ENCODE data around the gene WFDC2. TPM values are rescaled to one million over a fixed set of nuclear protein-coding genes. Genes with fewer than 3 reads are reported as not detected.
A peak's percentile ranks its signal among the peaks of the same experiment; 100 is the strongest.
"Not testable (repeated sequence)": the region's sequence is repeated elsewhere in the genome, so short reads cannot be mapped to it uniquely, and the experiment has no call there.

Gene WFDC2
- total and polyA plus RNA-seq, 4 experiments from 2014 or later, result 0.73 to 1.6 TPM; not detected in 2

DNA sequence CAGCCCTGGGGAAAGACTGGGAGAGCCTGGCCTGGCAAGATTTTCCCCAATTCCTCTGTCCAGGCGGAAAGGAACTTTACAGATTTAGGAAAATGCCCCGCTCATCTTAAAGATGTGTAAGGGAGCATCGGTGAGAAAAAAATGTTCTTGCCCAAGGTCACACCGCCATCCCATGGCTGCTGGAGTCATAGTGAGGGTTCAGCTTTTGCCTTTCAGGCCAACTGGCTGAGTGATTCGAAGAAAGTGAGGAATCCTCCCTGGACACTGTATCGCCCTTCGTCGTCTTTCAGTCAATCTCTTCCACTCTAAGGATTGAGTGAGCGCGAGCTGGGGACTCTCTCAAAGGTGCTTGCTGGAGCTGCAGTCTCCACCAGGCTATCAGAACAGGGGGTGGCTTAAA is 1.4 kb downstream of the WFDC2 start:
- H3K4me3 ChIP-seq (ENCODE audit: low read length in 2 of 2), result no peak overlapping the region
- peaks cover 44 to 54% of the 10 kb centered on the region in 2 donors for H3K27me3 Mint-ChIP-seq
- H3K36me3 ChIP-seq (ENCODE audit: insufficient read depth, low read length), result no peaks in the 10 kb centered on the region
- H3K27ac Mint-ChIP-seq, result no peak overlapping the region
- peaks cover 31% of the 10 kb centered on the region for H3K27me3 ChIP-seq (ENCODE audit: insufficient read depth, low read length)
- peaks cover 13% of the 10 kb centered on the region for H3K4me1 ChIP-seq (ENCODE audit: insufficient read depth, low read length)
- no peaks in the 10 kb centered on the region for H3K9me3 ChIP-seq (ENCODE audit: control insufficient read depth in 1 of 2, low read length in 2 of 2)
- peak overlapping the region; percentile 27 to 74 (median 58) for H3K4me3 Mint-ChIP-seq
- no peaks in the 10 kb centered on the region for H3K36me3 Mint-ChIP-seq
- H3K27ac ChIP-seq (ENCODE audit: low read depth, low read length), result no peak overlapping the region
- no peaks in the 10 kb centered on the region for H3K9me3 Mint-ChIP-seq
- peaks cover 0 to 7% (median 3%) of the 10 kb centered on the region in 4 donors for H3K4me1 Mint-ChIP-seq
- ChIA-PET CTCF (ENCODE audit: partially characterized antibody) (no interaction called here), POLR2A (ENCODE audit: partially characterized antibody) (no interaction called here)
- intact Hi-C loops (cut with micrococcal nuclease), result no loop called here
- no peak for DNase-seq

- H3K27ac Mint-ChIP-seq; H3K9me3 ChIP-seq (ENCODE audit: control insufficient read depth in 1 of 2, low read length in 2 of 2); H3K4me3 ChIP-seq (ENCODE audit: low read length in 2 of 2); H3K9me3 Mint-ChIP-seq; H3K36me3 ChIP-seq (ENCODE audit: insufficient read depth, low read length); POLR2A ChIA-PET (ENCODE audit: partially characterized antibody); H3K36me3 Mint-ChIP-seq; H3K4me1 Mint-ChIP-seq; intact Hi-C loops (cut with micrococcal nuclease); DNase-seq; H3K27ac ChIP-seq (ENCODE audit: low read depth, low read length); CTCF ChIA-PET (ENCODE audit: partially characterized antibody): not testable (repeated sequence)
- H3K4me3 Mint-ChIP-seq, result peak overlapping the region in 1 of 8 donors; percentile 20
- peaks cover 13% of the 10 kb centered on the region for H3K4me1 ChIP-seq (ENCODE audit: insufficient read depth, low read length)
- peaks cover 40 to 49% of the 10 kb centered on the region in 2 donors for H3K27me3 Mint-ChIP-seq
- peaks cover 31% of the 10 kb centered on the region for H3K27me3 ChIP-seq (ENCODE audit: insufficient read depth, low read length)
These were observed 2.7 kb downstream of the WFDC2 start for GRCh38 chr20:45472286-45472685.

DNA sequence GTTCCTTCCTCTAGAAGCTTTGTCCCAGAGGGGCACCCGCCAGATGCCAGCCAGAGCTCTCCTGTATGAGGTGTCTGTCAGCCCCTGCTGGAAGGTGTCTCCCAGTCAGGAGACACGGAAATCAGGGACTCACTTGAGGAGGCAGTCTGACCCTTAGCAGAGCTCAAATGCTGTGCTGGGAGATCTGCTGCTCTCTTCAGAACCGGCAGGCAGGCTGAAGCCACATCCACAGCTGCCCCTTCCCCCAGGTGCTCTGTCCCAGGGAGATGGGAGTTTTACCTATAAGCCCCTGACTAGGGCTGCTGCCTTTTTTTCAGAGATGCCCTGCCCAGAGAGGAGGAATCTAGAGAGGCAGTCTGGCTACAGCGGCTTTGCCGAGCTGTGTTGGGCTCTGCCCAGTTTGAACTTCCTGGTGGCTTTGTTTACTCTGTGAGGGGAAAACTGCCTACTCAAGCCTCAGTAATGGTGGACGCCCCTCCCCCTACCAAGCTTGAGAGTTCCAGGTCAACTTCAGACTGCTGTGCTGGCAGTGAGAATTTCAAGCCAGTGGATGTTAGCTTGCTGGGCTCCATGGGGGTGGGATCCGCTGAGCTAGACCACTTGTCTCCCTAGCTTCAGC is 8.1 kb downstream of the WFDC2 start:
- H3K36me3 Mint-ChIP-seq; H3K4me1 ChIP-seq (ENCODE audit: insufficient read depth, low read length); intact Hi-C loops (cut with micrococcal nuclease); H3K27ac ChIP-seq (ENCODE audit: low read depth, low read length); DNase-seq; H3K9me3 ChIP-seq (ENCODE audit: control insufficient read depth in 1 of 2, low read length in 2 of 2); H3K27ac Mint-ChIP-seq; H3K36me3 ChIP-seq (ENCODE audit: insufficient read depth, low read length); H3K27me3 ChIP-seq (ENCODE audit: insufficient read depth, low read length); H3K4me1 Mint-ChIP-seq; POLR2A ChIA-PET (ENCODE audit: partially characterized antibody); H3K9me3 Mint-ChIP-seq; H3K4me3 Mint-ChIP-seq; CTCF ChIA-PET (ENCODE audit: partially characterized antibody); H3K4me3 ChIP-seq (ENCODE audit: low read length in 2 of 2): not testable (repeated sequence)
- H3K27me3 Mint-ChIP-seq, result peaks cover 37 to 45% of the 10 kb centered on the region in 2 donors

GRCh38 chr20:45479822-45480221 is 10.3 kb downstream of the WFDC2 start:
- Histone ChIP-seq H3K36me3 (ENCODE audit: insufficient read depth, low read length) (no peaks in the 10 kb centered on the region), H3K27ac (ENCODE audit: low read depth, low read length) (no peak overlapping the region), H3K4me3 (ENCODE audit: low read length in 2 of 2) (no peak overlapping the region), H3K27me3 (ENCODE audit: insufficient read depth, low read length) (peaks cover 5% of the 10 kb centered on the region), H3K4me1 (ENCODE audit: insufficient read depth, low read length) (no peaks in the 10 kb centered on the region), H3K9me3 (ENCODE audit: control insufficient read depth in 1 of 2, low read length in 2 of 2) (no peaks in the 10 kb centered on the region)
- ChIA-PET CTCF (ENCODE audit: partially characterized antibody) (interaction anchor here (0.6 to 1.1 kb wide), 2 partner anchors 117 to 157 kb away, joined by 3 to 4 read pairs; partner anchors contain the start of gene SYS1), POLR2A (ENCODE audit: partially characterized antibody) (no interaction called here)
- intact Hi-C loops (cut with micrococcal nuclease), result no loop called here
- H3K36me3 Mint-ChIP-seq, result peaks cover 0 to 3% of the 10 kb centered on the region in 2 donors
- DNase-seq, result no peak
- H3K27me3 Mint-ChIP-seq, result peaks cover 34 to 50% of the 10 kb centered on the region in 2 donors
- H3K9me3 Mint-ChIP-seq, result peaks cover 0 to 6% (median 0%) of the 10 kb centered on the region in 8 donors
- H3K4me1 Mint-ChIP-seq, result no peaks in the 10 kb centered on the region
- no peak overlapping the region for H3K27ac Mint-ChIP-seq
- no peak overlapping the region for H3K4me3 Mint-ChIP-seq

- H3K4me3 Mint-ChIP-seq, result no peak overlapping the region
- peaks cover 0 to 3% of the 10 kb centered on the region in 2 donors for H3K36me3 Mint-ChIP-seq
- DNase-seq, result no peak
- H3K27ac Mint-ChIP-seq, result no peak overlapping the region
- Histone ChIP-seq H3K27ac (ENCODE audit: low read depth, low read length) (no peak overlapping the region), H3K36me3 (ENCODE audit: insufficient read depth, low read length) (no peaks in the 10 kb centered on the region), H3K9me3 (ENCODE audit: control insufficient read depth in 1 of 2, low read length in 2 of 2) (no peaks in the 10 kb centered on the region), H3K27me3 (ENCODE audit: insufficient read depth, low read length) (peaks cover 7% of the 10 kb centered on the region), H3K4me3 (ENCODE audit: low read length in 2 of 2) (no peak overlapping the region), H3K4me1 (ENCODE audit: insufficient read depth, low read length) (no peaks in the 10 kb centered on the region)
- intact Hi-C loops (cut with micrococcal nuclease), result no loop called here
- ChIA-PET CTCF (ENCODE audit: partially characterized antibody) (interaction anchor here (1.3 kb wide), 1 partner anchor 18 kb away, joined by 4 read pairs; no protein-coding TSS in a partner anchor), POLR2A (ENCODE audit: partially characterized antibody) (no interaction called here)
- no peaks in the 10 kb centered on the region for H3K9me3 Mint-ChIP-seq
- H3K27me3 Mint-ChIP-seq, result peaks cover 33 to 56% of the 10 kb centered on the region in 2 donors
- H3K4me1 Mint-ChIP-seq, result no peaks in the 10 kb centered on the region
These were observed 15.1 kb downstream of the WFDC2 start for GRCh38 chr20:45484676-45485075.

DNA sequence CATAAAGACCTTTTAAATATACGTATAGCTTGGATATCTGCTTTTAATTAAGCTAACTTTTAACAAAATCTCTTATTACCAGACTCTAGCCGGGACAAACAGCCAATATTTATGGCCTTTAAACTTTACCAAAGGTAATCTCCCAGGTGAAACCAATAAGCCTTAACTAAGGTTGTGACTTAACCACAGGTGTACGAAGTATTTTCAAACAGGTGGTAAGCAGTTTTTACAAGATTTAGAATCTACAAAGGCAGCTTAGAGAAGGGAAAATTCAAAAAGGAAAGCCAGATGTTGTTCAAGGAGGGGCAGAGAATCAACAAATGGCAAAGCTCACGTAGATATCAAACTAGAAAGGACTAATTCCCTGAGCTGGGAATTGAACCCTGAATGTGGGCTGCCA is 15.8 kb downstream of the WFDC2 start:
- H3K4me1 Mint-ChIP-seq, result no peaks in the 10 kb centered on the region
- peaks cover 28 to 52% of the 10 kb centered on the region in 2 donors for H3K27me3 Mint-ChIP-seq
- intact Hi-C loops (cut with micrococcal nuclease), result no loop called here

DNA sequence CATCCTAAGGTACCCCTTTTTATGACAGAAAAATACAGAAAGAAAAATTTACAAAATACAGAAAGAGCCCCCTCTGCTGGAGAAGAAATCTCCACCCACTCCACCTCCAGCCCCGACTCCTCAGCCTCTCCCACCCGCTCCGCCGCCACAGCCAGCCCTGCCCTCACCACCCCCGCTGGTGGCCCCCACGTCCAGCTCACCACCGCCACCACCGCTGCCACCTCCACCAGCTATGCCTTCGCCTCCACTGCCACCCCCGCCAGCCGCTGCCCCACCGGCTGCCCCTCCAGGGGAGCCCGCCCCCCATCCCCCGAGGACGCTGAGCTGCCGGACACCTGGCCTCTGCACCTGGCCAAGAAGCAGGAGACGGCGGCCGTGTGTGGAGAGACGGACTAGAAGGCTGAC is 17.7 kb downstream of the WFDC2 start:
- no peak for DNase-seq
- Histone ChIP-seq H3K27ac (ENCODE audit: low read depth, low read length) (no peak overlapping the region), H3K36me3 (ENCODE audit: insufficient read depth, low read length) (no peaks in the 10 kb centered on the region), H3K4me3 (ENCODE audit: low read length in 2 of 2) (no peak overlapping the region), H3K9me3 (ENCODE audit: control insufficient read depth in 1 of 2, low read length in 2 of 2) (no peaks in the 10 kb centered on the region), H3K4me1 (ENCODE audit: insufficient read depth, low read length) (no peaks in the 10 kb centered on the region), H3K27me3 (ENCODE audit: insufficient read depth, low read length) (peaks cover 7% of the 10 kb centered on the region)
- ChIA-PET CTCF (ENCODE audit: partially characterized antibody) (interaction anchor here (1.0 kb wide), 1 partner anchor 124 kb away, joined by 3 read pairs; the partner anchor contains the start of gene SYS1), POLR2A (ENCODE audit: partially characterized antibody) (no interaction called here)
- no peaks in the 10 kb centered on the region for H3K36me3 Mint-ChIP-seq
- peak overlapping the region in 1 of 7 donors; percentile 19 for H3K27ac Mint-ChIP-seq
- peaks cover 21 to 46% of the 10 kb centered on the region in 2 donors for H3K27me3 Mint-ChIP-seq
- no peaks in the 10 kb centered on the region for H3K9me3 Mint-ChIP-seq
- H3K4me3 Mint-ChIP-seq, result no peak overlapping the region
- no peaks in the 10 kb centered on the region for H3K4me1 Mint-ChIP-seq
- intact Hi-C loops (cut with micrococcal nuclease), result no loop called here

More for the DNA sequence above, 15.8 kb downstream of the WFDC2 start:
- Histone ChIP-seq H3K4me1 (ENCODE audit: insufficient read depth, low read length) (no peaks in the 10 kb centered on the region), H3K4me3 (ENCODE audit: low read length in 2 of 2) (no peak overlapping the region), H3K36me3 (ENCODE audit: insufficient read depth, low read length) (no peaks in the 10 kb centered on the region), H3K27me3 (ENCODE audit: insufficient read depth, low read length) (peaks cover 7% of the 10 kb centered on the region), H3K9me3 (ENCODE audit: control insufficient read depth in 1 of 2, low read length in 2 of 2) (no peaks in the 10 kb centered on the region), H3K27ac (ENCODE audit: low read depth, low read length) (no peak overlapping the region)
- no peak for DNase-seq
- H3K36me3 Mint-ChIP-seq, result no peaks in the 10 kb centered on the region
- ChIA-PET POLR2A (ENCODE audit: partially characterized antibody) (no interaction called here), CTCF (ENCODE audit: partially characterized antibody) (interaction anchor here (0.7 to 1.3 kb wide), 2 partner anchors 17 to 285 kb away, joined by 3 to 4 read pairs; no protein-coding TSS in a partner anchor)
- H3K4me3 Mint-ChIP-seq, result no peak overlapping the region
- H3K27ac Mint-ChIP-seq, result no peak overlapping the region
- no peaks in the 10 kb centered on the region for H3K9me3 Mint-ChIP-seq

Data from CD4-positive, alpha-beta memory T cell (primary cell).